ENCODE data around the gene GPX1. TPM values are rescaled to one million over a fixed set of nuclear protein-coding genes. Genes with fewer than 3 reads are reported as not detected.

Gene GPX1
- total RNA-seq, 4 donors from 2014 or later, result 161 to 398 (median 226) TPM

GRCh38 chr3:49324768-49325167 lies 33.4 kb downstream of the GPX1 start:
- Histone ChIP-seq H3K27ac (no peak overlapping the region), H3K4me1 (no peaks in the 10 kb centered on the region), H3K9me3 (no peaks in the 10 kb centered on the region), H3K36me3 (peaks cover 83 to 85% of the 10 kb centered on the region in 2 donors), H3K4me3 (replicated peaks in 1 of 3) (no peak overlapping the region), H3K27me3 (no peaks in the 10 kb centered on the region)
- intact Hi-C loops (cut with DNase I), result no loop called here
- TF ChIP-seq CTCF (IDR thresholded peaks at IDR 0.05) (no peak), POLR2A (IDR thresholded peaks at IDR 0.05) (no peak)
- no peak for DNase-seq
- WGBS, 2 donors, result 91 to 92% methylated on average over 7 of the region's 7 CpGs

- DNase-seq, result no peak
- WGBS, 2 donors, result 92 to 97% methylated on average over 13 to 15 of the region's 16 CpGs
- Histone ChIP-seq H3K4me3 (replicated peaks in 1 of 3) (no peak overlapping the region), H3K27me3 (no peaks in the 10 kb centered on the region), H3K4me1 (no peaks in the 10 kb centered on the region), H3K9me3 (no peaks in the 10 kb centered on the region), H3K36me3 (peaks cover 36 to 45% of the 10 kb centered on the region in 2 donors), H3K27ac (no peak overlapping the region)
- TF ChIP-seq POLR2A (IDR thresholded peaks at IDR 0.05), result no peak
- intact Hi-C loops (cut with DNase I), result no loop called here
These were observed 41.3 kb downstream of the GPX1 start for GRCh38 chr3:49316696-49317457.

GRCh38 chr3:49313896-49314688 lies 44.1 kb downstream of the GPX1 start:
- H3K9me3 ChIP-seq, result no peaks in the 10 kb centered on the region
- no peak for DNase-seq
- intact Hi-C loops (cut with DNase I), result no loop called here
- peaks cover 29 to 36% of the 10 kb centered on the region in 2 donors for H3K36me3 ChIP-seq
- no peak overlapping the region for H3K4me3 ChIP-seq (replicated peaks in 1 of 3)
- H3K27me3 ChIP-seq, result no peaks in the 10 kb centered on the region
- TF ChIP-seq POLR2A (IDR thresholded peaks at IDR 0.05), result no peak
- TF ChIP-seq CTCF (IDR thresholded peaks at IDR 0.05), result no peak
- WGBS, 2 donors, result 80 to 95% methylated on average over 1 of the region's 1 CpG
- no peaks in the 10 kb centered on the region for H3K4me1 ChIP-seq
- H3K27ac ChIP-seq, result no peak overlapping the region

GRCh38 chr3:49311283-49311682 lies 46.9 kb downstream of the GPX1 start:
- DNase-seq, result no peak
- no peak overlapping the region for H3K4me3 ChIP-seq (replicated peaks in 1 of 3)
- H3K27me3 ChIP-seq, result no peaks in the 10 kb centered on the region
- no peaks in the 10 kb centered on the region for H3K9me3 ChIP-seq
- WGBS, 2 donors, result 91 to 95% methylated on average over 3 of the region's 3 CpGs
- no peak for TF ChIP-seq POLR2A (IDR thresholded peaks at IDR 0.05)
- no peak for TF ChIP-seq CTCF (IDR thresholded peaks at IDR 0.05)
- H3K4me1 ChIP-seq, result no peaks in the 10 kb centered on the region
- H3K36me3 ChIP-seq, result peaks cover 17 to 38% of the 10 kb centered on the region in 2 donors
- intact Hi-C loops (cut with DNase I), result no loop called here
- no peak overlapping the region for H3K27ac ChIP-seq

- 96 to 100% methylated on average over 1 of the region's 1 CpG for WGBS, 2 donors
These were observed 47.5 kb downstream of the GPX1 start for GRCh38 chr3:49310677-49311076.

More at GRCh38 chr3:49310677-49311076, 47.5 kb downstream of the GPX1 start:
- no peaks in the 10 kb centered on the region for H3K9me3 ChIP-seq
- intact Hi-C loops (cut with DNase I), result no loop called here
- no peak overlapping the region for H3K4me3 ChIP-seq (replicated peaks in 1 of 3)
- no peak for TF ChIP-seq CTCF (IDR thresholded peaks at IDR 0.05)
- TF ChIP-seq POLR2A (IDR thresholded peaks at IDR 0.05), result no peak
- no peaks in the 10 kb centered on the region for H3K27me3 ChIP-seq
- H3K4me1 ChIP-seq, result no peaks in the 10 kb centered on the region
- no peak for DNase-seq
- no peak overlapping the region for H3K27ac ChIP-seq
- H3K36me3 ChIP-seq, result peaks cover 20 to 39% of the 10 kb centered on the region in 2 donors

Other genes with a start within 250 kb of the GPX1 start
- 100 to 1,000 TPM in 1 of 4 donors, 10 to 100 TPM in 3; 72.3 to 104 (median 77.4) TPM for gene USP19, start 237.5 kb downstream of the GPX1 start, total RNA-seq
- gene LAMB2, start 225.3 kb downstream of the GPX1 start, total RNA-seq, result 100 to 1,000 TPM; 452 to 573 (median 527) TPM
- 10 to 100 TPM; 35.2 to 63.7 (median 58.5) TPM for gene CCDC71, start 192.0 kb downstream of the GPX1 start, total RNA-seq
- gene KLHDC8B, start 186.8 kb downstream of the GPX1 start, total RNA-seq, result 10 to 100 TPM; 47.0 to 60.9 (median 57.2) TPM
- 1 to 10 TPM; 2.8 to 6.2 (median 3.8) TPM for gene C3orf62, start 81.1 kb downstream of the GPX1 start, total RNA-seq
- gene USP4, start 18.3 kb downstream of the GPX1 start, total RNA-seq, result 10 to 100 TPM; 19.8 to 32.6 (median 28.5) TPM
- gene RHOA, start 53.6 kb upstream of the GPX1 start, total RNA-seq, result 100 to 1,000 TPM; 437 to 789 (median 587) TPM
- 100 to 1,000 TPM in 2 of 4 donors, 10 to 100 TPM in 2; 50.4 to 177 (median 94.8) TPM for gene TCTA, start 54.1 kb upstream of the GPX1 start, total RNA-seq
- gene AMT, start 64.1 kb upstream of the GPX1 start, total RNA-seq, result 1 to 10 TPM; 3.5 to 7.9 (median 5.9) TPM
- 10 to 100 TPM; 10.7 to 20.9 (median 16.7) TPM for gene NICN1, start 71.0 kb upstream of the GPX1 start, total RNA-seq
- 10 to 100 TPM; 55.1 to 86.7 (median 79.6) TPM for gene DAG1, start 111.9 kb upstream of the GPX1 start, total RNA-seq
- 1 to 10 TPM in 2 of 4 donors, under 1 TPM in 2; 0.56 to 1.8 (median 0.99) TPM for gene BSN, start 196.1 kb upstream of the GPX1 start, total RNA-seq

Data from thyroid gland (tissue), 4 donors.